Heart left ventricle (tissue), 16 donors: ENCODE measurements around the gene NEB. TPM values are rescaled to one million over a fixed set of nuclear protein-coding genes. Genes with fewer than 3 reads are reported as not detected.

ENCODE experiments used
- ATAC-seq, 4 donors: fragments of 200-7000 bp; cut with Tn5 transposase; one replicate each; pipeline ENCODE4 v1.9.1; 2020 to 2022; ENCODE audit warnings: moderate library complexity in 4 of 4, mild to moderate bottlenecking in 3 of 4, moderate number of reproducible peaks in 1 of 4
- DNase-seq, 5 donors: peaks; one replicate each; pipeline ENCODE4 v3.0.0-alpha.2; 2020
- H3K27ac ChIP-seq, 12 donors: fragments of 200-600 bp; sonication (generic) in 4 of 12; one replicate each; pipeline versions ENCODE4 v1.5.0 to v1.8.0; 2016 to 2022; ENCODE audit warnings: mild to moderate bottlenecking in 2 of 12
- H3K27me3 ChIP-seq, 9 donors: fragments of 200-600 bp; sonication (generic) in 2 of 9; one replicate each; pipeline versions ENCODE4 v1.5.1 to v1.8.0; 2016 to 2022; ENCODE audit warnings: mild to moderate bottlenecking in 3 of 9
- H3K36me3 ChIP-seq, 9 donors: fragments of 200-600 bp; sonication (generic) in 2 of 9; one replicate each; pipeline versions ENCODE4 v1.5.0 to v1.8.0; 2018 to 2022; ENCODE audit warnings: mild to moderate bottlenecking in 2 of 9
- H3K4me1 ChIP-seq, 12 donors: fragments of 200-600 bp; sonication (generic) in 4 of 12; one replicate each; pipeline versions ENCODE4 v1.5.0 to v1.8.0; 2016 to 2022; ENCODE audit warnings: mild to moderate bottlenecking in 3 of 12
- H3K4me3 ChIP-seq, 12 donors: fragments of 200-600 bp; sonication (generic) in 4 of 12; one replicate each; pipeline versions ENCODE4 v1.5.0 to v1.8.0; 2017 to 2022; ENCODE audit warnings: mild to moderate bottlenecking in 9 of 12, moderate library complexity in 4 of 12
- H3K9me3 ChIP-seq, 12 donors: fragments of 200-600 bp; sonication (generic) in 4 of 12; one replicate each; pipeline versions ENCODE4 v1.5.0 to v1.8.0; 2016 to 2022; ENCODE audit warnings: mild to moderate bottlenecking in 1 of 12
- CTCF ChIP-seq, 12 donors: fragments of 200-600 bp; sonication (generic) in 4 of 12; IDR thresholded peaks; one replicate each; pipeline versions ENCODE4 v1.5.0 to v1.8.0; 2018 to 2022; ENCODE audit warnings: antibody characterized with exemption in 12 of 12, mild to moderate bottlenecking in 5 of 12
- POLR2A ChIP-seq, 2 donors: fragments of 450-650 bp; IDR thresholded peaks; one replicate each; pipeline ENCODE4 v1.6.1; 2017; ENCODE audit warnings: antibody characterized with exemption in 2 of 2, mild to moderate bottlenecking in 2 of 2, moderate library complexity in 2 of 2
- WGBS, 4 donors: extraction: QIAGEN DNeasy Blood & Tissue Kit in 2 of 4; methylation state at CpG; one replicate each; pipeline versions ENCODE4 v1.1.5 to v1.1.7; 2013 to 2018; 5-methylcytosine and 5-hydroxymethylcytosine counted together
- intact Hi-C, 10 donors: fragments of 100-400 bp; cut with DNase I; formaldehyde crosslinking; loops; one replicate each; pipeline versions ENCODE4 v1.11.1 to v1.14.2; 2022
- polyA plus RNA-seq, 2 donors: library from polyadenylated mRNA; stranded (reverse); fragments of 200-250 nt; gene quantifications; one replicate each; pipeline ENCODE4 v1.2.3, GENCODE V29; 2013
- total RNA-seq, 9 donors: library from RNA; depleted of rRNA in 2 of 9; stranded (reverse); fragments of >200 nt in 2 of 9; fragmentation: NEBNext Ultra II Directional in 3 of 9; extraction: Animal tissue kit (Norgen Biotek cat#: 25700) in 3 of 9; gene quantifications; one replicate each; pipeline versions ENCODE4 v1.1.0 to v1.2.4, GENCODE V29; 2016 to 2023
- donor health status: ischemic (EF 13 %, LVEDD 7.1; RV severe dilation, severe dysfunction).
- donor health status: healthy with polysubstance abuse.
- donor health status: DM: no; HTN: yes; CAD: no.
- donor health status: DM: no; HTN: no; CAD: no.
- donor health status: ischemic (EF 25% LVEDD 6.9; RV normal size, moderate dysfunction).
- donor health status: ischemic (EF 25% LVEDD 5.7; RV mildly dilated, moderate dysfunction).
- donor health status: healthy.
- donor health status: DM: yes; HTN: yes; CAD: no.
- donor health status: ischemic (EF 35%, LVEDD 5.7; RV mildly dilated, moderate dysfunction).
- donor health status: nonischemic (EF 11% LVEDD 7.7; RV severe dilation, severe dysfunction).
- donor health status: DM: yes; HTN: yes; CAD: no.
- donor health status: PGD.
- donor health status: ischemic (EF 29% LVEDD 5.4; RV normal size, mild dysfunction).
- donor health status: nonischemic (EF 23%, LVEDD 6.1; RV moderate dilation, normal function).

The NEB gene
- total and polyA plus RNA-seq, 11 donors, result 0.43 to 23.9 (median 3.0) TPM

- ATAC-seq (no peak), DNase-seq (no peak)
- H3K27ac ChIP-seq, result no peak overlapping the region
- H3K4me1 ChIP-seq, result peaks cover 0 to 11% (median 6%) of the 10 kb centered on the region in 12 donors
- H3K27me3 ChIP-seq, result no peaks in the 10 kb centered on the region
- intact Hi-C loops, result no loop called here
- peaks cover 0 to 3% (median 0%) of the 10 kb centered on the region in 9 donors for H3K36me3 ChIP-seq
- H3K9me3 ChIP-seq, result no peaks in the 10 kb centered on the region
- no peak overlapping the region for H3K4me3 ChIP-seq
- no peak for TF ChIP-seq POLR2A (IDR thresholded peaks at IDR 0.05)
- TF ChIP-seq CTCF (IDR thresholded peaks at IDR 0.05), result no peak
- 73 to 78% (median 76%) methylated on average over 3 of the region's 3 CpGs for WGBS, 4 donors
These were observed 68.3 kb downstream of the NEB start for GRCh38 chr2:151665959-151666358.

GRCh38 chr2:151664520-151664919 is 69.8 kb downstream of the NEB start:
- DNase-seq (no peak), ATAC-seq (no peak)
- no peaks in the 10 kb centered on the region for H3K9me3 ChIP-seq
- TF ChIP-seq POLR2A (IDR thresholded peaks at IDR 0.05) (no peak), CTCF (IDR thresholded peaks at IDR 0.05) (no peak)
- no peak overlapping the region for H3K27ac ChIP-seq
- peaks cover 0 to 3% (median 0%) of the 10 kb centered on the region in 9 donors for H3K36me3 ChIP-seq
- intact Hi-C loops, result no loop called here
- no peaks in the 10 kb centered on the region for H3K4me1 ChIP-seq
- no peaks in the 10 kb centered on the region for H3K27me3 ChIP-seq
- no peak overlapping the region for H3K4me3 ChIP-seq
- 81 to 92% (median 84%) methylated on average over 1 of the region's 1 CpG for WGBS, 4 donors

GRCh38 chr2:151661625-151662024 is 72.7 kb downstream of the NEB start:
- Histone ChIP-seq H3K27me3 (no peaks in the 10 kb centered on the region), H3K4me3 (no peak overlapping the region), H3K36me3 (peaks cover 0 to 3% (median 0%) of the 10 kb centered on the region in 9 donors), H3K4me1 (no peaks in the 10 kb centered on the region), H3K27ac (no peak overlapping the region), H3K9me3 (no peaks in the 10 kb centered on the region)
- intact Hi-C loops, result no loop called here
- ATAC-seq, result no peak
- no peak for TF ChIP-seq POLR2A (IDR thresholded peaks at IDR 0.05)
- no peak for TF ChIP-seq CTCF (IDR thresholded peaks at IDR 0.05)
- no peak for DNase-seq
- 81 to 89% (median 86%) methylated on average over 2 of the region's 2 CpGs for WGBS, 4 donors

- H3K27me3 ChIP-seq, result no peaks in the 10 kb centered on the region
- DNase-seq, result no peak
- no peak overlapping the region for H3K4me3 ChIP-seq
- H3K36me3 ChIP-seq, result no peaks in the 10 kb centered on the region
- WGBS, 4 donors, result 88 to 90% (median 90%) methylated on average over 2 of the region's 2 CpGs
- no peaks in the 10 kb centered on the region for H3K9me3 ChIP-seq
- no peak for TF ChIP-seq CTCF (IDR thresholded peaks at IDR 0.05)
- no peak for TF ChIP-seq POLR2A (IDR thresholded peaks at IDR 0.05)
- no peak overlapping the region for H3K27ac ChIP-seq
- no peaks in the 10 kb centered on the region for H3K4me1 ChIP-seq
- no peak for ATAC-seq
- intact Hi-C loops, result no loop called here
These were observed 76.2 kb downstream of the NEB start for GRCh38 chr2:151658081-151658480.
